Purkinje cell (primary cell): Measurements from ENCODE around the gene CENPL. TPM values are rescaled to one million over a fixed set of nuclear protein-coding genes. Genes with fewer than 3 reads are reported as not detected.

Source experiments
- polyA plus RNA-seq: library from polyadenylated mRNA; unstranded; fragments of >200 nt; fragmentation: Nextera tagmentation; gene quantifications from 2 replicates; pipeline ENCODE4 v1.2.1, GENCODE V29; 2014

The CENPL gene
- polyA plus RNA-seq: 0.90 and 1.2 TPM in 2 replicates

GRCh38 chr1:173824315-173825081, at the start of gene CENPL, which contains the start of gene DARS2:
Gene CENPL (minus strand): TSS chr1:173824883. CDS start chr1:173811299, 13,584 bp downstream.
Gene DARS2 (plus strand): TSS chr1:173824673. CDS start chr1:173825230, 557 bp downstream.

DNA sequence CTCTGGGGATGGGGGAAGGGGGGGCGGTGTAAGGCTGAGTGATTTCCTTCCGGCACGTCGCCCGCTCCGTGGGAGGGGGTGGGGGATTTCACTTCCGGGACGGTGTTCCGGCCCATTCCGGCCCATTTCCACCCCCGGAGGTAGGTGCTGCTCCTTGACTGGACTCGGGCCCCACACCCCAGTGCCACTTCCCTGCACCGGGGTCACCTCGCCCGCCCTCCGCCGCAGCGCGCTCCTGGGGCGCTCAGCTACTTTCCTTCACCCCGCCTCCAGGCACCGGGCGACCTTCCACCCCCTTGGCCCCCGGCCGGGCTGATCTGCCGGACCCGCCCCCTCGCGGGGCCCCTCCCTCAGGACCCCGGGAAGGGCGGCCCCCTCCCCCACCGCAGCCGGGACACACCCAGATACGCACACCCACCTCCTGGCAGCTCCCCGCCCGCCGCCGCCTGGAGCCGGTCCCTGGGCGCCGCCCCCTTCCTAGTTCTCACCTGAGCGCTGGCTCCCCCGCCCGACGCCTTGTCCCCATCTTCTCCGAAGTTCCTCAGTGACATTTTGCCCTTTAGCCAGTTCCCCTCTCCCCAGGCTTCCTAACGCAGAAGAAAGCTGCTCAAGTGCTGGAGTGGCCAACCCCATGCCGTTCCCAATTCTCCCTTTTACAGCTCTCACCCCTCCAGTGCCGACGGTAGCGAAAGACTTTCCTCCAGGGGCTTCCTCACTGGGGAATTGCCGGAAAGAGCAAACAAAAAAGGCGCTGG, 43.8 kb upstream of the CENPL start, which contains the start of gene ZBTB37:
Gene ZBTB37 (plus strand): TSS at position 115 of the 755 bp plus-strand sequence. CDS start 1,846 bp downstream, outside the sequence.

DNA sequence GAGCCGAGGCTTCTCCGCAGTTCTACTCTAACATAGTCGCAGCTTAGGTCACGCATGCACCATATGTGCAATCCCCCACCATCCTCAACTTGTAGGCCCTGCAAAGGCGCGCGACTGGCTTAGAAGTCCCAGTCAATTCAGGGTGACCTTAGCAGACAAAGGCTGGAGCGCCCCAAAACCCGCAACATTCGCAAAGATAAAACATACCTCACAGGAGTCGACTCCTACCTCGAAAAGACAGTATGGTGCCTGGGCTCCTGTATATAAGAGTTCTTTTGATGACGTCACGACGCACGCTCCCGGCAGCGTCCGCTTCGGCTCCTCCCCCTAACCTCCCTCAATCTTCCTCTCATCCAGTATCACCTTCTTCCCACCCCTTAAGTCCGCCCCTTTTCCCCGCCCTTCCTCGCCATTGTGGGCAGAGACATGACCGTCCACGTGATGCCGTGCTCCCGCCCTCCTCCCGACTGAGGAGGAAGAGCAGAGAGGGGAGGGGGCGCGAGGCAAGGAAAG, 43.1 kb upstream of the CENPL start, which contains the start of gene GAS5:
Gene GAS5 (minus strand): TSS at position 237 of the 513 bp plus-strand sequence.

Other genes with a start within 250 kb of the CENPL start
- not detected in 2 replicates for gene SLC9C2, start 221.8 kb downstream of the CENPL start, polyA plus RNA-seq
- not detected in 2 replicates for gene TEX50, start 189.5 kb downstream of the CENPL start, polyA plus RNA-seq
- 3.6 and 6.0 TPM in 2 replicates for gene ANKRD45, start 155.0 kb downstream of the CENPL start, polyA plus RNA-seq
- gene KLHL20, start 109.9 kb downstream of the CENPL start, polyA plus RNA-seq: 16.8 and 29.7 TPM in 2 replicates
- gene DARS2, start 210 bp downstream of the CENPL start, polyA plus RNA-seq: 5.3 and 6.8 TPM in 2 replicates
- 192 and 225 TPM in 2 replicates for gene GAS5, start 43.1 kb upstream of the CENPL start, polyA plus RNA-seq
- gene ZBTB37, start 43.5 kb upstream of the CENPL start, polyA plus RNA-seq: 0.59 and 1.5 TPM in 2 replicates
- gene SERPINC1, start 92.4 kb upstream of the CENPL start, polyA plus RNA-seq: not detected in 2 replicates
- gene RC3H1, start 197.5 kb upstream of the CENPL start, polyA plus RNA-seq: 8.2 and 8.8 TPM in 2 replicates